A549 (cell line): Measurements from ENCODE around the gene FBRSL1.

Source experiments
- BHLHE40 ChIP-seq: IDR thresholded peaks from 2 replicates; pipeline ENCODE4 v1.6.1; 2012; ENCODE audit warnings: low read depth, low read length, inconsistent platforms
- HOXB13 ChIP-seq: fragments of 250-450 bp; sonication (Bioruptor Pico); IDR thresholded peaks from 2 replicates; pipeline ENCODE4 v1.5.0; 2020; ENCODE audit warnings: low read depth, mild to moderate bottlenecking, moderate library complexity
- MAX ChIP-seq: IDR thresholded peaks from 2 replicates; pipeline ENCODE4 v1.6.1; 2012
- RAD21 ChIP-seq, 2 experiments: fragments of >200 bp in 1 of 2; sonication (Bioruptor Twin) in 1 of 2; formaldehyde crosslinking in 1 of 2; IDR thresholded peaks in 1 of 2; conservative IDR thresholded peaks in 1 of 2; 2 replicates in 1 of 2; 3 replicates in 1 of 2; pipeline ENCODE4 v1.6.1; 2012 to 2018; ENCODE audit warnings: inconsistent platforms in 1 of 2
- REST ChIP-seq: fragments of 200-600 bp; sonication (generic); IDR thresholded peaks from 2 replicates; pipeline ENCODE4 v1.6.1; 2016; ENCODE audit warnings: antibody characterized with exemption, mild to moderate bottlenecking, moderate library complexity

DNA sequence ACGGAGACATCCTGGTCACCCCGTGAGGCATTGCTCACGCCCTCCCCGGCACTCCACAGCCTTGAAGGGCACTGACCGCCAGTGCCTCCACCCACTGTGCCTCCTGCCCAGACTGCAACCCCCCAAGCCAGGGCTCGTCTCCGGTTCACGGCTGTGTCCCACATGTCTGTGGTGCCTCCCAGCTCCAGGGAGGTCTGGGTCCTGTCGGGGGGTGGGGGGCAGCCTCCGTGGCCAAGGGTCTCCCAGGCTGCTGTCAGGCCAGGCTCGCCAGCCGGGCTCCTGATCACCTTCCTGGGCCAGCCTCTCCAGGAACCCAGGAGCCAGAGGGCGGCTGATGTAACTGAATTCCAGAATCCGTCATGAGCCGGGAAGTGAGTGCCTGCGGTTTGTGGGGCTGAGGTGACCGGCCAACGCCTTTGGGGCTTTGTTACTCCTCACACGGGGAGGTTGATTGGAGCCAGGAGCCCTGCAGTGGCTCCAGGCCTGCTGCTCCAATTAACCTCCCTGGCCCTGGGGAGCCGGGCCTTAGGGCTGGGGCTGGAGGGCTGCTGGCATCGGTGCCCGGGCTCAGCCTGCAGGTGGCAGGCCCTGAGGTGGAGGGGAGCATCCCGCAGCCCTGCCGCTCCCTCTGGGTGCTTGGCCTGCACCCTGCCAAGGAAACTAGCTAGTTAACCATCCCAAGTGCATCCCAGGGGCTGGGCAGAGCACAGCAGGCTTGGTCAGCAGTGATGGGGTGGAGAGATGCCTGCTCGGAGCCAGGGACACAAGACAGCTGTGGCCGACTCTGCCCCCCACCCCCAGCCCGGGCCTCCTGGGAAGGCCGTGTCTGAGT lies 36.4 kb upstream of the FBRSL1 start:
- TF ChIP-seq RAD21 (conservative IDR thresholded peaks at IDR 0.05 in 1 of 2, IDR thresholded peaks at IDR 0.05 in 1 of 2) = no peak
- no peak for TF ChIP-seq BHLHE40
- no peak for TF ChIP-seq HOXB13
- no peak for TF ChIP-seq MAX
- no peak for TF ChIP-seq REST
